HL-60/S4 treated with retinoic acid at 250 ng/mL for 4 days and 3 days (cell line): ENCODE measurements around the gene PHLDA1.

Source experiments
- in situ Hi-C: fragments of 300-500 bp; cut with MboI; formaldehyde crosslinking; loops from 2 replicates; pipeline ENCODE4 v1.7.0; 2022; ENCODE audit warnings: low sequenced_read_pairs

Gene PHLDA1

GRCh38 chr12:76022506-76022905, 9.1 kb downstream of the PHLDA1 start:
- in situ Hi-C loops = no loop called here

- in situ Hi-C loops = no loop called here
Measured at GRCh38 chr12:76020731-76021672, 10.6 kb downstream of the PHLDA1 start.

GRCh38 chr12:76020281-76020680, 11.3 kb downstream of the PHLDA1 start:
- in situ Hi-C loops = no loop called here

GRCh38 chr12:76018672-76019071, 12.9 kb downstream of the PHLDA1 start:
- in situ Hi-C loops = no loop called here

DNA sequence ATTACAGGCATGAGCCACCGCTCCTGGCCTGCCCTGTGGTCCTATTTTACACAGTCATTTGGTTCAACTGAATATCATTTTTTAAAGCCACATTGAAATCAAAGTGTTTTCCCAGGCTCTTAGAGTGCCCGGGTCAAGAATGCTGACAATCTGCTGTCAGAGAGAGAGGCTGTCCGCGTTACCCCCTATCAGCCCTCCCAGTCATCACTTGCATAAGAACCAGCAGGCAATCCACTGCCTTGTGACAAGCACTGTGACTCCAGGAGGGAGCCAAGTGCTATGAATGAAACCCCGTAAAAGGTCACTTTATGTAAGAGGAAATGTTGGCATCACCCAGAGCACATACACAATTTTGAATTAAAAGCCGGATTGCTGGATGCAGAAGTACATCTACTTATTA, 13.5 kb downstream of the PHLDA1 start:
- in situ Hi-C loops = no loop called here

GRCh38 chr12:76014007-76014406, 17.6 kb downstream of the PHLDA1 start:
- in situ Hi-C loops = no loop called here

- in situ Hi-C loops = no loop called here
Measured at GRCh38 chr12:76013603-76014002, 18.0 kb downstream of the PHLDA1 start.

DNA sequence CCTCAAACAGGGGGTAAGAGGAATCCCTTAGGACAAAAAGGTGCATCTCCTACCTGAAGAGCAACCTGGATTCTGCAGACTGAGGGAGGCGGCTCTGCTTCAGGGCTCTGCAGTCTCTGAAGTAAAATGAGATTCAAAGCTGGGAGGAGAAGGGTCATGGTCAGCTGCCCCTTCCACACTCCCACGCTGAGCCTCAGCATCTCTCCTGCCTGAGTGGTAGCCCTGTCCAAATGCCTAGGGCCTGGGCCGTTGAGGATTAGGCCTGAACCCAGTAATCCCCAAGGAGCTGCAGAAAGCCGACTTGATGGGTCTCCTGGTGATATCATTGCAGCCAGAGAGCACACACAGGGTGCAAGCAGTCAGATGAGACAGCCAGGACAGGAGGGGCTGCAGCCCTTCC, 18.9 kb downstream of the PHLDA1 start:
- in situ Hi-C loops = no loop called here

- in situ Hi-C loops = no loop called here
Measured at GRCh38 chr12:76010732-76011458, 20.7 kb downstream of the PHLDA1 start.

DNA sequence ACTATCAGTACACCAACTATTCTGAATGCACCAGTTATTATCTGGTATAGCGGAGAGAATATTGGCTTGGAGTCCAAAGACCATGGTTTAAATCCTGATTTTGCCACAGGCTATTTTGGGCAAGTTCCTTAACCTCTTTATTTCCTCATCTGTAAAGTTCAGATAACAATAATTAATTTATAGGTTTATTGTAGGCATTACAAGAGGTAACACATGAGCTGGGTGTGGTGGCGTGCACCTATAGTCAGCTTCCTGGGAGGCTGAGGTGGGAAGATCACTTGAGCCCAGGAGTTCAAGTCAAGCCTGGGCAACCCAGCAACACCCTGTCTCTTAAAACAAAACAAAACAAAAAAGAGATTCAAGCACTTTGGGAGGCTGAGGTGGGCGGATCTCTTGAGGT, 23.1 kb downstream of the PHLDA1 start:
- in situ Hi-C loops = no loop called here

GRCh38 chr12:76007640-76008039, 23.9 kb downstream of the PHLDA1 start:
- in situ Hi-C loops = no loop called here

DNA sequence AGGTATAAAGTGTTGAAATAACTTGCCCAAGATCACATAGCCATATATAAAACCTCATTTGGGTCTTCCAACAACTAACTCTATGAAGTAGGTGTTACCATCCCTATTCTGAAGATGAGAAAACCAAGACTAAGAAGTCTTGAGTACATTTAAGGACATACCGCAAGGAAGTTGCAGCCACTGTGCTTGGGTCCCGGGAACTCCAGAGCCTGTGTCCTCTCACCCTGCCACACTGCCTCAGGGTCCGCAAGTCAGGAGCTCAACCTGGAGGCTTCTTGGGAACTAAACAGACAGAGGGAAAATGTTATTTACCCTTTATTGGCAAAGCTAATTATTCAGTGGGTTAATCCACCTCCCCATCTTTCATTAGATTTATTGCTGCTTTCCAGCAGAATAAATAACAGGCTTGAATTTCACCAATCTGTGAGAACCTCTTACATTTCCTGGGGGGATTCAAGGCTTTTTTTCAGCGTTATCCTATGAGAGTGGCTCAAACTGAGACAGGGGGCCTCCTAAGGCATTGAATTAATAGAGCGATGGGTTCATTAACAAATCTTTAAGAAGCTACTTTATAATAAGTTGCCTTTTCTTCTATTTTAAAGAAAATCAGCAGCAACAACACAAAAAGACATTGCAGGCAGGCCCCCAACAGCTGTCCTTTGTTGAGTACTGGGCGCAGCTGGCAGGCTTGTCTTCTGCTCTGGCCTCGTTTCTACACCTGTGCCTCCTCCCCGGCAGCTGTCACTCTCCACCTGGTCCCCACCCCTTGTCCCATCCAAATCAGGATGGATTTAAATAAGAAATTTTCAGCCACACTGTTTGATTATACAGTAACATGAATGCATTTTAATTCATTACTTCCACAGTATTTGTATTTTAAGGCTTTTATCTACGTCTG, 25.3 kb downstream of the PHLDA1 start:
- in situ Hi-C loops = no loop called here

DNA sequence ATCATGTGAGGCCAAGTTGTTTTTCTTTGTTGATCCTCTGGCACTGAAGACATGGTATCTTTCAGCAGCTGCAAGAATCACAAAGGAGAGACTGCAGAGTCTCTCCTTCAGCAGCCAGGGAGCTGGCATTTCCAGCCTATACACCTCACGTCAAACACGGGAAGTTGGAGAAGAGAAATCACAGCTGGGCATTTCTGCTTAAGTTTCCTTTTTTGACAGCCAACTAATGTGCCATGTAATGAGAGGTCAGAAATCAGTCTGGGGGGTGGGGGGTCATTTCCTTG, 28.3 kb downstream of the PHLDA1 start:
- in situ Hi-C loops = no loop called here

DNA sequence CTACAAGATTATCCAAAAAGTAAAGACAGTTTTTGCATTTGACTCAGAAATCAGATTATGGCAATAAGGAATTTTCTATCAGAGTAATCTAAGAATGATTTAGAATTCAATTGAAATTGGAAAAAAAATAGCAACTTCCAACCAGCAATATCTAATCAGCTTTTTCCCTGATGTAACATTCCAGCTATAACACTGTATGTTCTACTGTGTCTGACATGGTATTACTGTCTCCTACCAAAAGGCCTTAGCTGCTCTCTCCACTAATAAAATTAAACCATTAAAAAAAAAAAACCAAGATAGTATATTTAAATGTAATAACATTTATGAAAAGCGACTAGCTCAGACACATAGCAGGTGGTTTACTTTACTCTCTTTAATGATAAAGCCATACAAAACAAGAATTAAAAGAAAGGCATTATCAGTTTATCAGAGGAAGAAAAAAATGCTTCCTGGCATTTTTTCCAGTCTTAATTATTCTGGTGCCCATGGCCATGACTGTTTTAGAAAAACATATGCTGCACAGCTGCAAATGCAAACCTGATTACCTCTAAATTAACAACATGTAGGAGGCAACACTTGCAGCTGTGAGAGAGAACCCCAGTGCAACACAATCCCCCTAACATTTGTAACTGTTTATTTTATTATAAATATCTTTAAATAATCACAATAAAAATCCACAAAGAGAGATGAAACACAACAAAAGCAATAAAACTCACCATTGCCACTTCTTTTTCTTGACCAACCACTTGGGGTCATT, 28.8 kb downstream of the PHLDA1 start:
- in situ Hi-C loops = no loop called here

DNA sequence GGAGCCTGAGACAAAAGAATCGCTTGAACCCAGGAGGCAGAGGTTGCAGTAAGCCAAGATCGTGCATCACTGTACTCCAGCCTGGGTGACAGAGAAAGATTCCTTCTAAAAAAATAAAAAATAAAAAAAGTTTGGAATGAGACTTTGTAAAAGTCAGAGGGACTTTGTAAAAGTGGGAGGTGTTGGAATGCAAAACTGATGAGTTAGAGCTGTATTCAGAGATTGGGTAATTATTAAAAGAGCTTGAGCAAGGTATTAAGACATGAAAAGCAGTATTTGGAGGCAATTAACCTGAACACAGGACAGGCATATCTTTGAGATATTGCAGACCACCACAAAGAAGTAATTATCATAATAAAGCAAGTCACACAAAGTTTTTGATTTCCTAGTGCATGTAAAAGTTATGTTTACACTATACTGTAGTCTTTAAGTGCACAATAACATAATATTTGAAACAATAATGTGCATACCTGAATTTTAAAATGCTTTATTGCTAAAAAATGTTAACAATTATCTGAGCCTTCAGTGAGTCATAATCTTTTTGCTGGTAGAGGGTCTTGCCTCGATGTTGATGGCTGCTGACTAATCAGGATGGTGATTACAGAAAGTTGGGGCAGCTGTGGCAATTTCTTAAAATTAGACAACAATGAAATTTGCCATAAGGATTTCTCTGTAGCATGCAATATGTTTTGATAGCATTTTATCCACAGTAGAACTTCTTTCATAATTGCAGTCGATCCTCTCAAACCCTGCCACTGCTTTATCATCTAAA, 33.1 kb downstream of the PHLDA1 start:
- in situ Hi-C loops = no loop called here

DNA sequence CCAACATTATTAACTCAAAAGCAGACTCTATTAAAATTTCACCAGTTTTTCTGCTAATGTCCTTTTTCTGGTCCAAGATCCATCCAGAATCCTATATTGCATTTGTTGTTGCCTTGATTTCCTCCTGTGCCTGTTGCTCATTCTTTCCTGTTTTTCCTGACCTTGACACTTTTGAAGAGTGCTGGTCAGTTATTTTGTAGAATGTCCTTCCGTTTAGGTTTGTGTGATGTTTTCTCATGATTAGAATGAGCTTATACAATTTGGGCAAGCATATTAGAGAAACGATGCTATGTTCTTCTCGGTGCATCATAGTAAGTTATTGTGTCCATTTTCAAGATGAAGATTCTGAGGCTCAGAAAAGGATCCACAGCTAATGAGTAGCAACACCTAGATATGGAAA, 33.9 kb downstream of the PHLDA1 start:
- in situ Hi-C loops = no loop called here

DNA sequence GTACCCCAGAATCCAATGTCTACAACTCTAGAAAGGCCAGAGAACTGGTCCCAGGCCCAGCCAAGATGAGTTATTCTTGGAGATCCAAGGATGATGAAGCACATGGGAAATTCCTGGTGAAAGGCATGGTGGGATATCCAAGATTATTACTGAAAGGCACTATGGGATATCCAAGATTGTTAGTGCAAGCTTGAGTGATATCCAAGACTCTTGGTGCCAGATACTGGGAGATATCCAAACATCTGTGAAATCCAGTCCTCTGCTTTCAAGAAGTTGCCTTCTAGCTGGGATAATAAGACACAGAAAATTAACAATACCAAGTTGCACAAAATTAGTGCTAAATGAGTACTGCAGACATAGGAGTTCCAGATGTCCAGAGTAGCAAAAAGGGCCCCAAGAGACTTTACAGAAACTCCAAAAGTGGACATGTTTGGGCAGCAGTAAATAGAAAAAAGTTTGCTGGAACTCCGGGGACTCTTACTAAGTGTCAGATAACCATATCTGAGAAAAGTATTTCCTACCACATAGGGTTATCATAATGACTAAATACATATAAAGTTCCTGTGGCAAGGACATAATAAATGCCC, 34.6 kb downstream of the PHLDA1 start:
- in situ Hi-C loops = no loop called here

DNA sequence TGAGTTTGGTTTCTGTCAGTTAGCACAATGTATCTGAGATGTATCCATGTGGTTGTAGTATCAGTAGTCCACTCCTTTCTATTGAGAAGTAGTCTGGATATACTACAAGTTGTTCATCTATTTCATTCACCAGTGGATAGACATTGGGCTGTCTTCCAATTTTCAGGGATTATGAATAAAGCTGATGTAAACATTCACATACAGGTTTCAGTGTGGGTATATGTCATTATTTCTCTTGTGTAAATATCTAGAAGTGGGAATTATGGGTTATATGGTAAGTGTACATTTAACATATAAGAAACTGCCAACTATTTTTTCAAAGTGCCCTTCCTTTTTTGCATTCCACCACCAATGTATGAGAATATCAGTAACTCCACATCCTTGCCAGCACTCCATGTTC, 35.9 kb downstream of the PHLDA1 start:
- in situ Hi-C loops = no loop called here

- in situ Hi-C loops = no loop called here
Measured at GRCh38 chr12:75994069-75994740, 37.4 kb downstream of the PHLDA1 start.
